ENCODE measurements around the gene IMMP2L. TPM values are rescaled to one million over a fixed set of nuclear protein-coding genes. Genes with fewer than 3 reads are reported as not detected.

The IMMP2L gene
- total RNA-seq, 1 donor from 2014 or later = 11.1 TPM

GRCh38 chr7:111232249-111233084 lies 329.8 kb downstream of the IMMP2L start:
- DNase-seq (ENCODE audit: extremely low read depth, low read depth, low spot score) = no peak

GRCh38 chr7:111229916-111230315 lies 332.4 kb downstream of the IMMP2L start:
- no peak for DNase-seq (ENCODE audit: extremely low read depth, low read depth, low spot score)

- DNase-seq (ENCODE audit: extremely low read depth, low read depth, low spot score) = no peak
Measured at GRCh38 chr7:111229181-111229740, 333.0 kb downstream of the IMMP2L start.

GRCh38 chr7:111228437-111228836 lies 333.9 kb downstream of the IMMP2L start:
- DNase-seq (ENCODE audit: extremely low read depth, low read depth, low spot score) = no peak

- no peak for DNase-seq (ENCODE audit: extremely low read depth, low read depth, low spot score)
Measured at GRCh38 chr7:111226800-111227199, 335.5 kb downstream of the IMMP2L start.

GRCh38 chr7:111224354-111225231 lies 337.7 kb downstream of the IMMP2L start:
- DNase-seq (ENCODE audit: extremely low read depth, low read depth, low spot score) = no peak

GRCh38 chr7:111223802-111224253 lies 338.5 kb downstream of the IMMP2L start:
- no peak for DNase-seq (ENCODE audit: extremely low read depth, low read depth, low spot score)

- DNase-seq (ENCODE audit: extremely low read depth, low read depth, low spot score) = no peak
Measured at GRCh38 chr7:111215550-111215949, 346.7 kb downstream of the IMMP2L start.

- DNase-seq (ENCODE audit: extremely low read depth, low read depth, low spot score) = no peak
Measured at GRCh38 chr7:111212857-111213523, 349.3 kb downstream of the IMMP2L start.

GRCh38 chr7:111210996-111211395 lies 351.3 kb downstream of the IMMP2L start:
- no peak for DNase-seq (ENCODE audit: extremely low read depth, low read depth, low spot score)

- DNase-seq (ENCODE audit: extremely low read depth, low read depth, low spot score) = no peak
Measured at GRCh38 chr7:111210043-111210442, 352.2 kb downstream of the IMMP2L start.

- no peak for DNase-seq (ENCODE audit: extremely low read depth, low read depth, low spot score)
Measured at GRCh38 chr7:111205251-111205650, 357.0 kb downstream of the IMMP2L start.

GRCh38 chr7:111202321-111202720 lies 360.0 kb downstream of the IMMP2L start:
- DNase-seq (ENCODE audit: extremely low read depth, low read depth, low spot score) = no peak

GRCh38 chr7:111199643-111200042 lies 362.6 kb downstream of the IMMP2L start:
- no peak for DNase-seq (ENCODE audit: extremely low read depth, low read depth, low spot score)

- DNase-seq (ENCODE audit: extremely low read depth, low read depth, low spot score) = no peak
Measured at GRCh38 chr7:111198255-111198654, 364.0 kb downstream of the IMMP2L start.

- DNase-seq (ENCODE audit: extremely low read depth, low read depth, low spot score) = no peak
Measured at GRCh38 chr7:111196655-111197054, 365.6 kb downstream of the IMMP2L start.

- DNase-seq (ENCODE audit: extremely low read depth, low read depth, low spot score) = no peak
Measured at GRCh38 chr7:111192614-111193413, 369.5 kb downstream of the IMMP2L start.

GRCh38 chr7:111190804-111191203 lies 371.5 kb downstream of the IMMP2L start:
- no peak for DNase-seq (ENCODE audit: extremely low read depth, low read depth, low spot score)

- DNase-seq (ENCODE audit: extremely low read depth, low read depth, low spot score) = no peak
Measured at GRCh38 chr7:111184987-111185386, 377.3 kb downstream of the IMMP2L start.

GRCh38 chr7:111183321-111183720 lies 379.0 kb downstream of the IMMP2L start:
- no peak for DNase-seq (ENCODE audit: extremely low read depth, low read depth, low spot score)
